Measurements from ENCODE around the gene TIE1. TPM values are rescaled to one million over a fixed set of nuclear protein-coding genes. Genes with fewer than 3 reads are reported as not detected.

TIE1 gene
- total RNA-seq, 4 donors from 2014 or later, result 11.4 to 49.3 (median 30.2) TPM

- no peak for ATAC-seq
- 88 to 93% methylated on average over 3 to 9 of the region's 11 CpGs for WGBS, 2 donors (ENCODE audit: low coverage in 1 of 2)
These were observed 14.7 kb upstream of the TIE1 start for GRCh38 chr1:43286115-43286514.

DNA sequence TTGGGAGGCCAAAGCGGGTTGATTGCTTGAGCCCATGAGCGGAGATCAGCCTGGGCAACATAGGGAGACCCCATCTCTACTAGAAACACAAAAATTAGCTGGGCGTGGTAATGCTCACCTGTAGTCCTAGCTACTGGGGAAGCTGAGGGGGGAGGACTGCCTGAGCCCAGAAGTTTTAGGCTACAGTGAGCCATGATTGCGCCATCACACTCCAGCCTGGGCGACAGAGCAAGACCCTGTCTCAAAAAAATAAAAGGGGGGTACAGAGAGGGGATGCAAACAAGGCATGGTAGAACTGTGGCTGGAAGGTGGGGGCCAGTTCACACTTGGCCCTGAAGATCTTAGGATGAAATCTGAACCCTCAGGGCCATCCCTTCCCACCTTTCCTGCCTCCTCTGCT, 14.2 kb upstream of the TIE1 start:
- 95 to 100% methylated on average over 4 of the region's 5 CpGs for WGBS, 2 donors (ENCODE audit: low coverage in 1 of 2)
- no peak for TF ChIP-seq EP300 (IDR thresholded peaks at IDR 0.05)
- TF ChIP-seq CTCF (IDR thresholded peaks at IDR 0.05), result no peak
- TF ChIP-seq POLR2AphosphoS5 (IDR thresholded peaks at IDR 0.05), result no peak
- TF ChIP-seq POLR2A (IDR thresholded peaks at IDR 0.05), result no peak
- no peaks in the 10 kb centered on the region for H3K4me1 ChIP-seq
- ATAC-seq, result no peak
- H3K9me3 ChIP-seq, result no peaks in the 10 kb centered on the region
- H3K27me3 ChIP-seq, result peaks cover 9% of the 10 kb centered on the region
- H3K36me3 ChIP-seq, result no peaks in the 10 kb centered on the region
- no peak overlapping the region for H3K4me3 ChIP-seq
- H3K27ac ChIP-seq, result no peak overlapping the region

More at GRCh38 chr1:43286115-43286514, 14.7 kb upstream of the TIE1 start:
- Histone ChIP-seq H3K4me1 (no peaks in the 10 kb centered on the region), H3K36me3 (no peaks in the 10 kb centered on the region), H3K9me3 (no peaks in the 10 kb centered on the region), H3K27ac (no peak overlapping the region), H3K27me3 (peaks cover 9% of the 10 kb centered on the region), H3K4me3 (no peak overlapping the region)
- TF ChIP-seq POLR2AphosphoS5 (IDR thresholded peaks at IDR 0.05), result no peak
- no peak for TF ChIP-seq CTCF (IDR thresholded peaks at IDR 0.05)
- TF ChIP-seq POLR2A (IDR thresholded peaks at IDR 0.05), result no peak
- no peak for TF ChIP-seq EP300 (IDR thresholded peaks at IDR 0.05)

DNA sequence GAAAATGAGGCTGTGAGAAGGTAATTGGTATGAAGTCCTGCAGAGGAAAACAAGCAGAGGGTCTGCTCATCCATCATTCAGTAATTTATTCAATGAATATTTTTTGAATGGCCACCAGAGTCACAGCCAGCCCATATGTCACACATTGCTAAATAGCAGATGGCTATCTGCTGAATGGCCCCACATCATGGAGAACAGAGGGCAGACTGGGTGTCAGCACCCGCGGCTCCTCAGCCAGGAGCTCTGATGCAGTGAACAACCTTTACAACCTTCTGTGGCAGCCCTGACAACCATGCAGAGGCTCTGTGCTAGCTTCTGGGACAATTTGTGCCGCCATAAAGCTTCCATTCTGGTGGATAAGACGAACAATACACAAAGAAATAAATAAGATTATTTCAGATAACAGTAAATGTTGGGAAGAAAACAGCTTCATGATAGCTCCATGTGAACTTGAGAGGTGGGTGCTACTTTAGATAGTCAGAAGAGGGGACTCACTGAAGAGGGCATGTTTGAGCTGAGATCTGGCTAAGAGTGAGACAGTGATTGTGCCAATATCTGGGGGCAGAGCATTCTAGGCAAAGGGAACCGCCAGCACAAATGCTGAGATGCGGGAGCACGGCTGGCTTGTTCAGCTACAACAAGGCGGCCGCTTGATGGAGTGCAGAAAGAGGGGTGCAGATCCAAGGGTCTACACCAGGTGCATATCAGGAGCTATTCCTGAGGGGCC, 12.6 kb upstream of the TIE1 start:
- Histone ChIP-seq H3K27ac (no peak overlapping the region), H3K27me3 (peaks cover 9% of the 10 kb centered on the region), H3K36me3 (no peaks in the 10 kb centered on the region), H3K4me1 (peaks cover 0 to under 1% (median 0%) of the 10 kb centered on the region in 3 donors), H3K4me3 (no peak overlapping the region), H3K9me3 (no peaks in the 10 kb centered on the region)
- WGBS, 2 donors (ENCODE audit: low coverage in 1 of 2), result 83 to 85% methylated on average over 3 to 8 of the region's 9 CpGs
- TF ChIP-seq POLR2AphosphoS5 (IDR thresholded peaks at IDR 0.05) (no peak), EP300 (IDR thresholded peaks at IDR 0.05) (no peak), CTCF (IDR thresholded peaks at IDR 0.05) (no peak), POLR2A (IDR thresholded peaks at IDR 0.05) (no peak)
- no peak for ATAC-seq

DNA sequence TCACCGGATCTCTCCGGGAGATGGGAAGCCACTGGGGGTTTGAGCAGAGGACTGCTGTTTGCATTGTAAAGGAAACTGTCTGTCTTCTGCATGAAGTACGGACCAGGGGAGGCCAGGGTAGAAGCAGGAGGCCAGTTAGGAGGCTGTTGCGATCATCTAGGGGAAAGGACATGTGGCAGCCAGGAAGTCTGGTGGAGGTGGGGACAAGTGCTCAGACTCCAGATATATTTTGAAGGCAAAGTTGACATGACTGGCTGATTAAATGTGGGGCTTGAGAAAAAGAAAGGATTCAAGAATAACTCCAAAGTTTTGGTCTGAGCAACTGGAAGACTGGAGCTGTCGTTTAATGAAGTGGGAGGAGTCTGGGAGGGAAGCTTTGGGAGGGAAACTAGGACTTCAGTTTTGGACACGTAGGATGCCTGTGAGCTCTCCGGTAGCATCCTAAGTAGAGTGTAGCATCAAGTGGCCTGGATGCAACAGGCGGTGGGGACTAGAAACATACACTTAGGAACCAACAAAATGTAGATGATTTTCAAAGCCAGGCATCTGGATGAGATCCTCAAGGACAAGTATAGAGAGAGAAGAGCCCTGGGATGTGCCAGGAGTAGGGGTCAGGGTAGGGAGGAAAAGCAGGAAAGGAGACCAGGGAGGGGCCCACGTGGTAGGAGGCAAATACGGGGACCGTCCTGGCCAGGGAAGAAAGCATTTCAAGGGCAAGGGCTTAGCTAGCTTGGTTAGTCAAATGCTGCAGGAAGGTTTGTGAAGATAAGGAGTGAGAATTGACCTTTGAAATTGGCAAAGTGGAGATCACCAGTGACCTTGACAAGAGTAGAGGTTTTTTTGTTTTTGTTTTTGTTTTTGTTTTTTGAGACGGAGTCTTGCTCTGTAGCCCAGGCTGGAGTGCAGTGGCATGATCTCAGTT, 11.7 kb upstream of the TIE1 start:
- H3K9me3 ChIP-seq, result no peaks in the 10 kb centered on the region
- H3K27ac ChIP-seq, result no peak overlapping the region
- peaks cover 0 to 8% (median 3%) of the 10 kb centered on the region in 3 donors for H3K4me1 ChIP-seq
- H3K27me3 ChIP-seq, result peaks cover 9% of the 10 kb centered on the region
- H3K4me3 ChIP-seq, result no peak overlapping the region
- 67 to 69% methylated on average over 7 to 11 of the region's 12 CpGs for WGBS, 2 donors (ENCODE audit: low coverage in 1 of 2)
- H3K36me3 ChIP-seq, result no peaks in the 10 kb centered on the region
- TF ChIP-seq POLR2AphosphoS5 (IDR thresholded peaks at IDR 0.05) (no peak), EP300 (IDR thresholded peaks at IDR 0.05) (no peak), CTCF (IDR thresholded peaks at IDR 0.05) (no peak), POLR2A (IDR thresholded peaks at IDR 0.05) (no peak)
- no peak for ATAC-seq

Data from gastroesophageal sphincter (tissue), 4 donors.